HUES64 (cell line): Measurements from ENCODE around the gene RASSF5.
"Not testable (repeated sequence)": the region's sequence is repeated elsewhere in the genome, so short reads cannot be mapped to it uniquely, and the experiment has no call there.

Source experiments
- H3K27ac ChIP-seq: 2 replicates; pipeline ENCODE4 v1.7.0; 2013; ENCODE audit warnings: low read depth, low read length, inconsistent platforms
- H3K27me3 ChIP-seq: 2 replicates; pipeline ENCODE4 v1.6.1; 2013; ENCODE audit warnings: mild to moderate bottlenecking, low read length; ENCODE audit not compliant: insufficient read depth
- H3K36me3 ChIP-seq: 2 replicates; pipeline ENCODE4 v1.6.1; 2013; ENCODE audit warnings: mild to moderate bottlenecking, low read length; ENCODE audit not compliant: insufficient read depth
- H3K4me1 ChIP-seq: 2 replicates; pipeline ENCODE4 v1.6.1; 2013; ENCODE audit warnings: mild to moderate bottlenecking, low read length, moderate library complexity; ENCODE audit not compliant: insufficient read depth
- H3K4me3 ChIP-seq: 2 replicates; pipeline ENCODE4 v1.5.1; 2013; ENCODE audit warnings: mild to moderate bottlenecking, low read length, moderate library complexity
- H3K9ac ChIP-seq: 2 replicates; pipeline ENCODE4 v1.6.1; 2013; ENCODE audit warnings: mild to moderate bottlenecking, low read depth, low read length
- H3K9me3 ChIP-seq: 2 replicates; pipeline ENCODE4 v1.6.1; 2013; ENCODE audit warnings: low read depth, low read length; ENCODE audit not compliant: insufficient read depth
- WGBS: fragments of 150-250, 120-280 bp; methylation state at CpG from one replicate; pipeline ENCODE4 v1.1.7; 2013; ENCODE audit warnings: missing lambda C conversion rate; 5-methylcytosine and 5-hydroxymethylcytosine counted together

RASSF5 gene

DNA sequence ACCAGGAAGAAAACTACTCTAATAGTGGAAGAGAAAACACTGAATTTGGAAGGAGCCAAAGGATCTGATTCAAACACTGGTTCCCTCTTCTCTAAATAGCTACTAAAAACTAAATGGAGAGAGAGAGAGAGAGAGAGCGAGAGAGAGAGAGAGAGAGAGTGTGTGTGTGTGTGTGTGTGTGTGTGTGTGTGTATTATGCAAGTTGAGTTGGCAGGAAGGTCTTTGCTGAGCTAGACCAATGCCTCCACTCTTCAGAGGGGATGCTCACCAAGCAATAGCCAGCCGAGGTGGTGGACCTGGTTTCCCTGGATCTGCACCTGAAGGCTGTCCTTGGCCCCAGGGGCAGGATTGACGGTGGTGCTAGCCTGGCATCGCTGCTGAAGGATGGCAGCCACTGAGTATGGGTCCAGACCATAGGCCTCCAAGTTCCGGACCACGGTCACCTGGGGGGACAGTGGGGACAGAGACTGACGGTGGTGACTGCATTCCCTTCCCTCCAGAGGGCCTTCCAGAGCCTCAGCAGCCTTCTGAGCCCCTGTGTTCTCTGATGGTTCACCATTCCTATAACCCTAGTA lies 86.1 kb downstream of the RASSF5 start:
- Histone ChIP-seq H3K4me3 (no peak overlapping the region), H3K27ac (no peak overlapping the region), H3K36me3 (peaks cover 79% of the 10 kb centered on the region), H3K9ac (no peak overlapping the region), H3K27me3 (no peaks in the 10 kb centered on the region), H3K9me3 (no peaks in the 10 kb centered on the region), H3K4me1 (no peaks in the 10 kb centered on the region; the same call in 1 of the 2 replicates)
- 95% methylated on average over 7 of the region's 7 CpGs for WGBS

DNA sequence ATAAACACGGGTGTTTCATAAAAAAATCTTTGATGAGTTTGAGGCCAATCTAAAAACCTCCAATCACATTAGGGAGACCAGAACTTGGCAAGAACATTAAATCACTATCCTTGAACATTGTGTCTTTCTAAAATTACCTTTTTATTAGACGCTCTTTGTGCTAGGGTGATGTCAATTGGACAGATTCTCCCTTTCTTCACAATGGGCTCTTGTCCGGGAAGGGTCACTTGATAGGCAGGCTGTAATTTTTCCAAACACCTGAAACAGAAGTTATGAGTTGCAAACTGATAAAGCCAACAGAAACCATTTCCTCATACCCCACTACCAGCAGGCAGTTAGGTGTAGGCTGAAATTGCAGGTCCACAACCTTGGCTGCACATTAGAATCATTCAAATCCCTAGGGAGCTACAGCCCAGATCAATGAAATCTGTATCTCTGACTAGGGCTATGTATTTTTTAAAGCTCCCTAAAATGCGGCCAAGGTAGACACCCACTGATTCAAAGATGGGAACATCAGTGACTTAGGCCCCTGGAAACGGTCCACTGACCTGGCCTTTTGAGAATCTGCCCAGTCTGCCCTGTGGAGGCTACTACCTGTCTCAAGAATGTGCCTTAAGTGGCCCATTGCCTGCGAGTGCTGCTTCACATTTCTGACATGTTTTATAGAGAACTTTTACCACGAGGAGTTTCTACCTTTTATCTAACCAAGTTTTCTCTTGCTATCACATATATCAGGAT lies 88.4 kb downstream of the RASSF5 start:
- H3K9me3 ChIP-seq, result no peaks in the 10 kb centered on the region
- WGBS, result 94% methylated on average over 7 of the region's 7 CpGs
- H3K4me3 ChIP-seq, result no peak overlapping the region
- no peak overlapping the region for H3K9ac ChIP-seq
- no peaks in the 10 kb centered on the region for H3K27me3 ChIP-seq
- no peak overlapping the region for H3K27ac ChIP-seq
- H3K4me1 ChIP-seq, result no peaks in the 10 kb centered on the region
- H3K36me3 ChIP-seq, result peaks cover 81% of the 10 kb centered on the region

DNA sequence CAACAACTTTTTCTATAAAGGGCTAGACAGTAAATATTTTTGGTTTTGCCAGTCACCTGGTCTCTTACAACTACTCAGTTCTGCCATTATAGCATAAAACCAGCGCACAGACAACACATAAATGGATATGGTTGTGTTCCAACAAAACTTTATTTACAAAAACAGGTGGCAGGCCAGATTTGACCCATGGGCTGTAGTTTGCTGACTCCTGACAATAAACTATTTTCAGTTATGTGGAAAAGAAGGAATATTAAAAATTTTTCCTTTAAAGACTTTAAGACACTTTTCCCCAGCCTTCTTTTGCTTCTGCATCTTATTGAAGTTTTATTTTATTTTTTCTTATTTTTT lies 89.0 kb downstream of the RASSF5 start:
- Histone ChIP-seq H3K4me3 (no peak overlapping the region), H3K27ac (no peak overlapping the region), H3K27me3 (no peaks in the 10 kb centered on the region), H3K4me1 (no peaks in the 10 kb centered on the region), H3K36me3 (peaks cover 75% of the 10 kb centered on the region), H3K9me3 (no peaks in the 10 kb centered on the region), H3K9ac (no peak overlapping the region)
- 100% methylated on average over 1 of the region's 1 CpG for WGBS

DNA sequence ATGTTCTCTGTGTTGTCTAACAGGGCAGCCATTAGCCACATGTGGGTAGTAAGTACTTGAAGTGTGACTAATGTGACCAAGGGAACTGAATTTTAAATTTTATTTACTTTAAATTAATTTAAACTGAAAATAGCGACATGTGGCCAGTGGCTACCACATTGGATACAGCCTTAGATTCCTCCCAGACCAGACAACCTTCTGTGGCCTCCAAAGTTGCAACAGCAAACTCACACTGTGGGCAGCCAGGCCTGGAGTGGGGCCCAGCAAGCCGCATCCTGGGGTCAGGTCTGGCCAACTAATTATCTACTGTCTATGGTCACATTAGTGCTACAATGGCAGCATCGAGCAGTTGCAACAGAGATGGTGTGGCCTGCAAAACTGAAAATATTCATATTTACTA lies 93.2 kb downstream of the RASSF5 start:
- H3K4me3 ChIP-seq, result no peak overlapping the region
- peaks cover 70% of the 10 kb centered on the region for H3K36me3 ChIP-seq
- WGBS, result 98% methylated on average over 3 of the region's 3 CpGs
- H3K27me3 ChIP-seq, result no peaks in the 10 kb centered on the region
- H3K9ac ChIP-seq, result no peak overlapping the region
- H3K4me1 ChIP-seq, result no peaks in the 10 kb centered on the region
- no peak overlapping the region for H3K27ac ChIP-seq
- H3K9me3 ChIP-seq, result no peaks in the 10 kb centered on the region

DNA sequence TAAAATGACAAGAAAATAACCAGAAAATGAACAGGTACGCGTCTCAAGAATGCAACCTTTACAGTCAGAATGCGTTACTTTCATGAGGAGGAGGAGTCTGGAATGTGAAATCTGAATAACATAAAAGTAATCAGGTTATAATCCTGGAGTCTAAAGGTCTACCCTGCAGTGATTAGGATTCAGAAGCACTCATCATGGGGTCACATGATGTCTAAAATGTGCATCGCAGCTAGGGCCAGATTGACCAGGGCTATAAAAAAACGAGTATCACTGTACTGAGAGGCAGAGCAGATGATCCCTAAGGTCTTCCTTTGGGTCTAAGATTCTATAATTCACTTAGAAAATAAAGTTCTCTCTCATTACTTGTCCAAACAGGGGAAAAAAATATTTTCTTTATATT lies 97.5 kb downstream of the RASSF5 start:
- WGBS, result 98% methylated on average over 5 of the region's 5 CpGs
- no peaks in the 10 kb centered on the region for H3K9me3 ChIP-seq
- H3K4me1 ChIP-seq, result no peaks in the 10 kb centered on the region

DNA sequence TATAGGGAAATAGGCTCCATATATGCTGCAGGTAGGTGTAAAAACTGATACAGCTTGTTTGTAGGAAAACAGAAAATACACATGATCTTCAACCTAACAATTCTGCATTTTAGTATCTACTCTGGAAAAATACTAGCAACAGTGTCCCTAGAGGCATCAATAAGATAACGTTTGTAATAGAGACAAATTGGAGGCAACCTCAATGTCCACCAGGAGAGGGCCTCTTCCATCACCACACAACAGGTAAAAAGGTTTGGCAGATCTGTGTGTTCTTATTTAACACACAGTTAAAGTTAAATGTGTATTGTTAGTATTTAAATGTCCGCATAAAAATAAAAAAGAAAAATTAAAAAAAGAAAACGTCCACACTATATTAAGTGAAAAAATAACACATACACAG lies 99.5 kb downstream of the RASSF5 start:
- WGBS, result no CpG with 5 or more reads among the region's 3 CpGs
- Histone ChIP-seq H3K27me3 (no peaks in the 10 kb centered on the region), H3K4me3 (no peak overlapping the region), H3K36me3 (peaks cover 42% of the 10 kb centered on the region), H3K9me3 (no peaks in the 10 kb centered on the region), H3K27ac (no peak overlapping the region), H3K4me1 (peaks cover 5% of the 10 kb centered on the region; the same call in 1 of the 2 replicates), H3K9ac (no peak overlapping the region)

More for the DNA sequence above, 97.5 kb downstream of the RASSF5 start:
- H3K27me3 ChIP-seq, result no peaks in the 10 kb centered on the region
- H3K36me3 ChIP-seq, result peaks cover 42% of the 10 kb centered on the region
- H3K9ac ChIP-seq, result no peak overlapping the region
- H3K27ac ChIP-seq, result no peak overlapping the region
- H3K4me3 ChIP-seq, result no peak overlapping the region

DNA sequence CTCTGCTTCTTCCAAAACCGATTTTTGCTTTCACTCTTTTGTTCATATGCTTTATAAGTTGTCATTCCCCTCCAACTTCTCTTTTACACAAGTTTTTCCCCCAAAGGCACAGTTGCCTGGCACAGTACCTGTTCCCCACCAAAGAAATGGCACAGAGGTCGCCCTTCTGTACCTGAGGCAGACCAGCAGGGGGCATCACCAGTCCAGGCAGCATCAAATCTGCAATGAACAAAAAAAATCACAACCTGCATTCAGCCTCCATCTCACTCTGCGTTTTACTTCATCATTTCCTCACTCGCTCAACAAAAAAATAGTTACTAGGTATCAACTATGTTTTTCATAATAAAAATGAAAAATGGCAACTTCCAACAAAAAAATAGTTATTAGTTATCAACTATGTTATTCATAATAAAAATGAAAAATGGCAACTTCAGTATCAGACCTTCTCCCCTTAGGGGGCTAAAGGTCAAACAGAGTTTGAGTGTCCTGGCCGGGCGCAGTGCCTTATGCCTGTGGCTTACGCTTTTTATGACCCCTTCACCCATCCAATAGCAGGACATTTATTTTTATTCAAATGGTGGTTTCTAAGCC lies 100.9 kb downstream of the RASSF5 start:
- Histone ChIP-seq H3K27me3 (no peaks in the 10 kb centered on the region), H3K27ac (no peak overlapping the region), H3K9ac (no peak overlapping the region), H3K4me1 (peaks cover 5% of the 10 kb centered on the region; the same call in 1 of the 2 replicates), H3K9me3 (no peaks in the 10 kb centered on the region), H3K36me3 (peaks cover 28% of the 10 kb centered on the region), H3K4me3 (no peak overlapping the region)
- 77% methylated on average over 6 of the region's 7 CpGs for WGBS

DNA sequence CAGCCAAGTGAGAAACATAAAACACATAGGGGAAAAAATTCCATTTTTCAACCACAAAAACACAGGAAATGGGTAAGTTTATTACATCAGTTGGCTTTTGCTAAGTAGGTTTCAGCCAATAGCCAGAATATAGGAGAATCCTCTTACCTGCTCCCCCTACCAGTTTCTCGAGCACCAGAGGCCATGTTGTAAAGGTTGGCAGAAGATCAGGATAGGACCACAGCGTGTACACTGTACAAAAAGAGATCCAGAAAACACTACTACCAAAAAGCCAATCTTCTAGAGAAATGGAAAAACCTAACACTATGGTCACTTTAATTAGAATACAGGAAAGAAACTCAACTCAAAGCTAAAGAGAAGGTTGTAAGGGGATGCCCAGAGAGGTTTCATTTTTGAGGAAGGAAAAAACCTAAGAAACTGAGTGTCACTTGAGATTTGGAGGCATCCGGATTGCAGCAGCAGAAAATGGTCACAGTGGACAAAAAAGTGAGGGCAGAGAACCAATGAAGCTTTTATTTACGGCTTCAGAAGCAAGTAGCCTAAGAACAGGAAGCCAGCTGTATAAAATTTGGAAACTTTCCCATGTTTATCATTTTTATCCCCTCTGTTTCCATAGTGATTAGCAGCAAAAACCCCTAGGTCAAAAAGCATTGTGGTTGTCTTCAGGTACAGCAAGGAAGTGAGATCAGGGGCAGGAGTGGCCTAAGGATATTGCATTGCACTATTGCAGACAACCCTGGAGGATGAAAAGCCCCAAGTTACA lies 102.1 kb downstream of the RASSF5 start:
- Histone ChIP-seq H3K27me3 (no peaks in the 10 kb centered on the region), H3K36me3 (peaks cover 20% of the 10 kb centered on the region), H3K9me3 (no peaks in the 10 kb centered on the region), H3K9ac (no peak overlapping the region), H3K4me1 (peaks cover 5% of the 10 kb centered on the region; the same call in 1 of the 2 replicates), H3K4me3 (no peak overlapping the region), H3K27ac (no peak overlapping the region)
- 93% methylated on average over 4 of the region's 4 CpGs for WGBS

DNA sequence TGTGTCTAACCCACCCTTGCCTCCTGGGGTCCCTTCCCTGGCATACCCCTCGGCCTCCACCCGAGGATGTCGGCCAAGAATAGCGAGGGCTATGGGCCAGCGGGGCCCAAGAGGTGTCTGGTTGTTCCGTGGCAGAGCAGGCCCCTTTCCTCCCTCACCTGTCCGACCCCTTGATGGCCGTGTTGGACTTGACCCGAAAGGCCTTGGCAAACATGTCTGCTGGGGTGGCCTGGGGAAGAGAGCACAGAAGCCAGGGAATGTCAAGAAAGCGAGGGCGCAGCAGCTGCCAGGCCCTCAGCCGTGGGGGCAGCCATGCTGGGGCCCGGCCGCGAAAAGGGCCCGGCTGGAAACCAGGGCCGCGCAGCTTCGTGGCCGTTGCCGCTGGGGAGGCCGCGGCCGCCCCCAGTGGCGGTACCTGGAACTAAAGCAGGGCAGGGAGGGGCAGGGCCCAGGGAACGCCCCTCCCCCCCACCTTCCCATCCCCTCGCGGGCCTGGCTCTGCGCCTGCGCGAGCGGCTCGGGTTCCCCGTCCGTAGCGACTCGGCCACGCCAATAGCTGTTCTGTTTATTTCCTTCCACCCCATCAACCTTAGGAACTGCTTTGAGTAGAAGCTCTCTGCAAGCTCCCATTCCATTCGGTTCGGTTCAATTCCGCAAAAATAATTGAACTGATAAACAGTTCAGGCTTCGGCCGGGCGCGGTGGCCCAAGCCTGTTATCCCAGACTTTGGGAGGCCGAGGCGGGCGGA lies 105.0 kb downstream of the RASSF5 start, which contains the start of gene EIF2D:
EIF2D (minus strand) TSS at position 337 of the 748 bp plus-strand sequence; CDS start at position 214, 123 bp downstream.
- no peaks in the 10 kb centered on the region for H3K27me3 ChIP-seq
- 10% methylated on average over 48 of the region's 48 CpGs for WGBS
- H3K4me1 ChIP-seq, result peaks cover 5% of the 10 kb centered on the region; the same call in 1 of the 2 replicates
- H3K4me3 ChIP-seq, result peak within 1 kb of the TSS; percentile 79
- no peaks in the 10 kb centered on the region for H3K9me3 ChIP-seq
- H3K9ac ChIP-seq, result peak within 1 kb of the TSS; percentile 89
- H3K27ac ChIP-seq, result peak within 1 kb of the TSS; percentile 96
- H3K36me3 ChIP-seq, result 0 out of 2 replicates have a peak, but pooled peaks cover 5% of the 10 kb centered on the region

DNA sequence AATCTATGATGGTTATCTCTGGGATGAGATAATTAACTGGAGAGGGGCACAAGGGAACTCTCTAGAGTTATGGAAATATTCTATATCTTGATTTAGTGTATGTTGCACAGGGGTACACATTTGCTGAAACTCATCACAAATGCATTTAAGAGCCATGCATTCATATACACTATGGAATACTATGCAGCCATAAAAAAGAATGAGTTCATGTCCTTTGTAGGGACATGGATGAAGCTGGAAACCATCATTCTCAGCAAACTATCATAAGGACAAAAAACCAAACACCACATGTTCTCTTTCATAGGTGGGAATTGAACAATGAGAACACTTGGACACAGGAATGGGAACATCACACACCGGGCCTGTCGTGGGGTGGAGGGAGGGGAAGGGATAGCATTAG lies 119.1 kb downstream of the RASSF5 start:
- H3K4me1 ChIP-seq, H3K36me3 ChIP-seq, H3K9ac ChIP-seq, H3K27ac ChIP-seq, H3K9me3 ChIP-seq, H3K27me3 ChIP-seq, H3K4me3 ChIP-seq: not testable (repeated sequence)
- 100% methylated on average over 2 of the region's 2 CpGs for WGBS
